ENCODE data around the gene POFUT2.

GRCh38 chr21:45277101-45278045 lies 10.3 kb downstream of the POFUT2 start:
- TF ChIP-seq CTCF (IDR thresholded peaks at IDR 0.05) = no peak
- TF ChIP-seq EP300 (IDR thresholded peaks at IDR 0.05; ENCODE audit: low read depth) = no peak
